HepG2 (cell line): Measurements from ENCODE around the gene LHX3. TPM values are rescaled to one million over a fixed set of nuclear protein-coding genes. Genes with fewer than 3 reads are reported as not detected.
A peak's percentile ranks its signal among the peaks of the same experiment; 100 is the strongest.

Source experiments
- ATAC-seq: fragments of 200-7000 bp; cut with Tn5 transposase; 3 replicates; pipeline ENCODE4 v1.9.1; 2020; ENCODE audit warnings: mild to moderate bottlenecking, moderate library complexity
- BruUV-seq: library from RNA; stranded (reverse); fragments of 400-500 nt; replicated peaks from 2 replicates; lab custom pipeline; 2021; lab: Mats Ljungman, UMichigan
- CTCF ChIA-PET: fragments of 300-600 bp; formaldehyde crosslinking; extraction: SDS; loops from one replicate; lab custom pipeline; 2021; ENCODE audit warnings: low total read pairs, inconsistent platforms, low intra/inter-chr PET ratio; lab: Yijun Ruan, JAX
- POLR2A ChIA-PET: fragments of 350-600 bp; sonication (Branson Sonifier 250); formaldehyde crosslinking; loops from one replicate; lab custom pipeline; 2020; ENCODE audit warnings: antibody characterized with exemption, inconsistent platforms; lab: Yijun Ruan, JAX
- DNase-seq: peaks from one replicate; pipeline ENCODE4 v3.0.0-alpha.2; 2015; ENCODE audit warnings: low spot score
- FAIRE-seq: peaks from 3 replicates; lab custom pipeline; 2011; peaks lifted over from hg19 to GRCh38; lab: Jason Lieb, UNC
- H2AFZ ChIP-seq: one replicate; pipeline ENCODE4 v1.6.1; 2011; ENCODE audit warnings: low read length, inconsistent platforms
- H3K27ac ChIP-seq: fragments of 300-600 bp; 3 replicates; pipeline ENCODE4 v1.8.0; 2011; ENCODE audit warnings: mixed run types, mild to moderate bottlenecking, mixed read lengths, low read length, inconsistent platforms; ENCODE audit not compliant: insufficient read depth; ENCODE audit errors: extremely low read length
- H3K27me3 ChIP-seq, 2 experiments: fragments of 200-600 bp in 1 of 2; 2 replicates in 1 of 2; 3 replicates in 1 of 2; pipeline versions ENCODE4 v1.6.0 to v1.8.0; 2011; ENCODE audit warnings: low read length in 2 of 2, mild to moderate bottlenecking in 2 of 2, moderate library complexity in 2 of 2, inconsistent platforms in 1 of 2; ENCODE audit not compliant: insufficient read depth in 2 of 2, control insufficient read depth in 1 of 2
- H3K36me3 ChIP-seq, 2 experiments: fragments of 200-600 bp in 1 of 2; replicated peaks in 1 of 2; 2 replicates in 1 of 2; 3 replicates in 1 of 2; pipeline versions ENCODE4 v1.5.1 to v1.8.0; 2011; ENCODE audit warnings: low read length in 2 of 2, inconsistent platforms in 1 of 2; ENCODE audit not compliant: insufficient read depth in 2 of 2, control insufficient read depth in 1 of 2
- H3K4me1 ChIP-seq: 2 replicates; pipeline ENCODE4 v1.5.1; 2012; ENCODE audit warnings: low read length, inconsistent platforms; ENCODE audit not compliant: insufficient read depth
- H3K4me2 ChIP-seq: 2 replicates; pipeline ENCODE4 v1.6.0; 2011; ENCODE audit warnings: low read depth, low read length, inconsistent platforms
- H3K4me3 ChIP-seq, 3 experiments: fragments of 200-600 bp in 1 of 3; sonication (generic), shearing (Covaris generic) in 1 of 3; replicated peaks in 1 of 3; 2 replicates each; pipeline ENCODE4 v1.5.1; 2011 to 2016; ENCODE audit warnings: low read length in 3 of 3, inconsistent platforms in 2 of 3, low read depth in 2 of 3, mild to moderate bottlenecking in 2 of 3, control low read depth in 1 of 3, mixed read lengths in 1 of 3; ENCODE audit not compliant: insufficient read depth in 1 of 3
- H3K79me2 ChIP-seq: one replicate; pipeline ENCODE4 v1.6.1; 2011; ENCODE audit warnings: low read length, inconsistent platforms; ENCODE audit not compliant: insufficient read depth
- H3K9ac ChIP-seq: 2 replicates; pipeline ENCODE4 v1.6.0; 2011; ENCODE audit warnings: mild to moderate bottlenecking, low read depth, low read length, inconsistent platforms; ENCODE audit not compliant: insufficient read depth
- H3K9me3 ChIP-seq: 2 replicates; pipeline ENCODE4 v1.5.1; 2012; ENCODE audit warnings: mild to moderate bottlenecking, low read length
- H4K20me1 ChIP-seq: 2 replicates; pipeline ENCODE4 v1.6.0; 2011; ENCODE audit warnings: inconsistent platforms, mild to moderate bottlenecking, low read length, moderate library complexity; ENCODE audit not compliant: insufficient read depth
- IKZF5 ChIP-seq: IDR thresholded peaks from 2 replicates; pipeline ENCODE4 v1.6.1; 2018; ENCODE audit warnings: missing genetic modification reagents, mild to moderate bottlenecking, missing compliant biosample characterization
- IRX3 ChIP-seq: sonication (generic); formaldehyde crosslinking; IDR thresholded peaks from 2 replicates; pipeline ENCODE4 v1.8.1; 2023; ENCODE audit warnings: mild to moderate bottlenecking, low read depth, missing genetic modification reagents, borderline replicate concordance
- PATZ1 ChIP-seq: sonication (generic); formaldehyde crosslinking; IDR thresholded peaks from 2 replicates; pipeline ENCODE4 v1.4.0; 2020; ENCODE audit warnings: missing genetic modification reagents
- RAD21 ChIP-seq: fragments of 450-650 bp; formaldehyde crosslinking; IDR thresholded peaks from 2 replicates; pipeline ENCODE4 v1.5.0; 2020; ENCODE audit warnings: mild to moderate bottlenecking
- SALL1 ChIP-seq: sonication (generic); formaldehyde crosslinking; IDR thresholded peaks from 2 replicates; pipeline ENCODE4 v1.8.0; 2022; ENCODE audit warnings: mild to moderate bottlenecking, missing genetic modification reagents
- SAP130 ChIP-seq: IDR thresholded peaks from 2 replicates; pipeline ENCODE4 v1.6.1; 2016; ENCODE audit warnings: low read depth
- SIN3A ChIP-seq: IDR thresholded peaks from 2 replicates; pipeline ENCODE4 v1.6.1; 2011; ENCODE audit warnings: low read depth, mild to moderate bottlenecking, control low read depth, low read length, borderline replicate concordance
- SMAD1 ChIP-seq: sonication (generic); formaldehyde crosslinking; IDR thresholded peaks from 2 replicates; pipeline ENCODE4 v1.4.0; 2020; ENCODE audit warnings: missing genetic modification reagents, low read depth, mild to moderate bottlenecking, borderline replicate concordance
- SMC3 ChIP-seq: IDR thresholded peaks from 2 replicates; pipeline ENCODE4 v1.6.1; 2011; ENCODE audit warnings: low read length, improper control_type of control experiment
- SPEN ChIP-seq: sonication (generic); formaldehyde crosslinking; IDR thresholded peaks from 2 replicates; pipeline ENCODE4 v1.5.1; 2020; ENCODE audit warnings: low read depth, mild to moderate bottlenecking, missing genetic modification reagents
- ZFP36L1 ChIP-seq: sonication (generic); formaldehyde crosslinking; IDR thresholded peaks from 2 replicates; pipeline ENCODE4 v1.8.0; 2022; ENCODE audit warnings: mild to moderate bottlenecking, missing genetic modification reagents, moderate library complexity
- ZFP62 ChIP-seq: sonication (generic); formaldehyde crosslinking; IDR thresholded peaks from 2 replicates; pipeline ENCODE4 v1.4.0; 2020; ENCODE audit warnings: missing genetic modification reagents
- ZNF432 ChIP-seq: sonication (generic); formaldehyde crosslinking; IDR thresholded peaks from 2 replicates; pipeline ENCODE4 v1.5.0; 2020; ENCODE audit warnings: missing genetic modification reagents, mild to moderate bottlenecking, borderline replicate concordance
- ZNF737 ChIP-seq: sonication (generic); formaldehyde crosslinking; IDR thresholded peaks from 2 replicates; pipeline ENCODE4 v1.5.0; 2020; ENCODE audit warnings: missing genetic modification reagents, mild to moderate bottlenecking, borderline replicate concordance
- ZNF839 ChIP-seq: sonication (generic); formaldehyde crosslinking; IDR thresholded peaks from 2 replicates; pipeline ENCODE4 v1.4.0; 2020; ENCODE audit warnings: missing genetic modification reagents, mild to moderate bottlenecking, borderline replicate concordance
- WGBS: methylation state at CpG from one replicate; pipeline ENCODE4 v1.1.6; 2017; ENCODE audit warnings: low lambda C conversion rate; 5-methylcytosine and 5-hydroxymethylcytosine counted together
- in situ Hi-C: cut with HindIII; loops from 2 replicates; pipeline ENCODE4 v1.10.0; 2017; ENCODE audit warnings: low pct_unique_long_range_greater_than_20kb; ENCODE audit not compliant: extremely low pct_ligation_motif_present
- intact Hi-C: fragments of 100-400 bp; cut with micrococcal nuclease; formaldehyde crosslinking; loops from one replicate; pipeline ENCODE4 v1.10.0; 2022; ENCODE audit not compliant: unreplicated experiment
- polyA plus RNA-seq, 8 experiments: library from polyadenylated mRNA; depleted of rRNA in 3 of 8; stranded (reverse) in 7 of 8; unstranded in 1 of 8; fragments of >200 nt; fragmentation: Illumina TruSeq in 4 of 8; extraction: Trizol in 4 of 8; gene quantifications; 2 replicates each; pipeline versions ENCODE4 v1.2.1 to v1.2.3, GENCODE V29; 2011 to 2016; ENCODE audit warnings: low read depth in 4 of 8, missing spikeins in 1 of 8, mixed read lengths in 1 of 8; ENCODE audit not compliant: insufficient read depth in 1 of 8
- total RNA-seq, 5 experiments: library from RNA; depleted of rRNA; stranded (reverse); fragments of >200 nt; fragmentation: Illumina TruSeq; extraction: Trizol; gene quantifications; 2 replicates each; pipeline ENCODE4 v1.2.3, GENCODE V29; 2016; ENCODE audit warnings: low read depth in 1 of 5
- TF ChIP-seq, protein P1 (sequence below): sonication (generic); formaldehyde crosslinking; IDR thresholded peaks from 2 replicates; pipeline ENCODE4 v1.4.0; 2020; ENCODE audit warnings: missing genetic modification reagents

Gene LHX3
- total and polyA plus RNA-seq, 2 of the 13 experiments (the other 11 are each of a cell fraction or from before 2014, with no cell fraction given): not detected

GRCh38 chr9:136225748-136226679 lies 21.1 kb upstream of the LHX3 start:
- Histone ChIP-seq H3K9me3 (no peaks in the 10 kb centered on the region), H3K4me1 (no peaks in the 10 kb centered on the region), H3K79me2 (peaks cover 35% of the 10 kb centered on the region), H3K36me3 (peaks cover 34 to 64% of the 10 kb centered on the region in 2 experiments), H3K27me3 (no peaks in the 10 kb centered on the region), H3K4me3 (no peak overlapping the region), H3K27ac (no peak overlapping the region), H4K20me1 (peaks cover 54% of the 10 kb centered on the region), H3K9ac (no peak overlapping the region), H2AFZ (no peak overlapping the region), H3K4me2 (no peak overlapping the region)
- DNase-seq: peak; percentile 44
- in situ Hi-C loops: no loop called here
- ChIA-PET POLR2A (no interaction called here), CTCF (interaction anchor here (1.0 to 1.9 kb wide), 4 partner anchors 56 to 93 kb away, joined by 3 to 7 read pairs (median 6); no protein-coding TSS in a partner anchor)
- FAIRE-seq: peak; percentile 66
- intact Hi-C loops: no loop called here
- 91% methylated on average over 18 of the region's 30 CpGs for WGBS
- ATAC-seq: peak; percentile 95
- no TSS peak for BruUV-seq
- TF ChIP-seq ZFP36L1 (CRISPR knock-in tag) (no peak), IKZF5 (CRISPR knock-in tag) (no peak), ZNF432 (CRISPR knock-in tag) (0 out of 2 replicates have a peak, but pooled peaks have one; percentile 40), ZNF839 (CRISPR knock-in tag) (0 out of 2 replicates have a peak, but pooled peaks have one; percentile 46), SMC3 (0 out of 2 replicates have a peak, but pooled peaks have one; percentile 52), SMAD1 (CRISPR knock-in tag) (peak; percentile 46; the same call in 1 of the 2 replicates), ZFP62 (no peak), ZNF737 (CRISPR knock-in tag) (0 out of 2 replicates have a peak, but pooled peaks have one; percentile 57), SPEN (CRISPR knock-in tag) (0 out of 2 replicates have a peak, but pooled peaks have one; percentile 31), SIN3A (no peak), PATZ1 (CRISPR knock-in tag) (0 out of 2 replicates have a peak, but pooled peaks have one; percentile 15), SALL1 (CRISPR knock-in tag) (peak; percentile 22; the same call in 1 of the 2 replicates), RAD21 (CRISPR knock-in tag) (peak; percentile 81), IRX3 (no peak), SAP130 (0 out of 2 replicates have a peak, but pooled peaks have one; percentile 22)
- TF ChIP-seq, protein P1, sequence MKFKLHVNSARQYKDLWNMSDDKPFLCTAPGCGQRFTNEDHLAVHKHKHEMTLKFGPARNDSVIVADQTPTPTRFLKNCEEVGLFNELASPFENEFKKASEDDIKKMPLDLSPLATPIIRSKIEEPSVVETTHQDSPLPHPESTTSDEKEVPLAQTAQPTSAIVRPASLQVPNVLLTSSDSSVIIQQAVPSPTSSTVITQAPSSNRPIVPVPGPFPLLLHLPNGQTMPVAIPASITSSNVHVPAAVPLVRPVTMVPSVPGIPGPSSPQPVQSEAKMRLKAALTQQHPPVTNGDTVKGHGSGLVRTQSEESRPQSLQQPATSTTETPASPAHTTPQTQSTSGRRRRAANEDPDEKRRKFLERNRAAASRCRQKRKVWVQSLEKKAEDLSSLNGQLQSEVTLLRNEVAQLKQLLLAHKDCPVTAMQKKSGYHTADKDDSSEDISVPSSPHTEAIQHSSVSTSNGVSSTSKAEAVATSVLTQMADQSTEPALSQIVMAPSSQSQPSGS (CRISPR knock-in tag): peak; percentile 31; the same call in 1 of the 2 replicates
